Neural progenitor cell (in vitro differentiated cells): ENCODE data around the gene CDH26. TPM values are rescaled to one million over a fixed set of nuclear protein-coding genes. Genes with fewer than 3 reads are reported as not detected.

Source experiments
- DNase-seq: peaks from one replicate; pipeline ENCODE4 v3.0.0-alpha.2; 2016; ENCODE audit warnings: low spot score
- H2AFZ ChIP-seq: fragments of 200-600 bp; sonication (generic); replicated peaks from 2 replicates; pipeline ENCODE4 v1.6.1; 2016; ENCODE audit warnings: antibody characterized with exemption
- H3F3A ChIP-seq: fragments of 200-600 bp; sonication (generic); 2 replicates; pipeline ENCODE4 v1.6.1; 2016; ENCODE audit warnings: antibody characterized with exemption, low read depth
- H3K27ac ChIP-seq: fragments of 200-600 bp; sonication (generic); 2 replicates; pipeline ENCODE4 v1.5.1; 2016; ENCODE audit warnings: mild to moderate bottlenecking
- H3K27me3 ChIP-seq: fragments of 200-600 bp; sonication (generic); 2 replicates; pipeline ENCODE4 v1.6.1; 2016; ENCODE audit warnings: mild to moderate bottlenecking, moderate library complexity
- H3K36me3 ChIP-seq: fragments of 200-600 bp; sonication (generic); 2 replicates; pipeline ENCODE4 v1.5.1; 2016
- H3K4me1 ChIP-seq: fragments of 200-600 bp; sonication (generic); 2 replicates; pipeline ENCODE4 v1.6.1; 2016; ENCODE audit warnings: mixed run types
- H3K4me2 ChIP-seq: fragments of 200-600 bp; sonication (generic); 2 replicates; pipeline ENCODE4 v1.6.1; 2016
- H3K4me3 ChIP-seq: fragments of 200-600 bp; sonication (generic); 2 replicates; pipeline ENCODE4 v1.5.1; 2016
- H3K79me2 ChIP-seq: fragments of 200-600 bp; sonication (generic); 2 replicates; pipeline ENCODE4 v1.6.1; 2016; ENCODE audit warnings: low read depth
- H3K9ac ChIP-seq: fragments of 200-600 bp; sonication (generic); 2 replicates; pipeline ENCODE4 v1.6.1; 2016
- H3K9me3 ChIP-seq: fragments of 200-600 bp; sonication (generic); 2 replicates; pipeline ENCODE4 v1.5.1; 2016; ENCODE audit warnings: low read depth
- H4K20me1 ChIP-seq: fragments of 200-600 bp; sonication (generic); 2 replicates; pipeline ENCODE4 v1.6.1; 2016; ENCODE audit warnings: low read depth
- H3K27ac Mint-ChIP-seq: 3 replicates; pipeline ENCODE4 v1.8.0; 2021; ENCODE audit warnings: mixed read lengths
- H3K27me3 Mint-ChIP-seq: 2 replicates; pipeline ENCODE4 v1.8.0; 2022; ENCODE audit warnings: low read depth, mild to moderate bottlenecking, inconsistent platforms, moderate library complexity, mixed read lengths; ENCODE audit not compliant: insufficient read depth
- H3K36me3 Mint-ChIP-seq: 3 replicates; pipeline ENCODE4 v1.8.0; 2021; ENCODE audit warnings: mixed read lengths
- H3K4me1 Mint-ChIP-seq: 3 replicates; pipeline ENCODE4 v1.8.0; 2021; ENCODE audit warnings: mixed read lengths
- H3K4me3 Mint-ChIP-seq: 3 replicates; pipeline ENCODE4 v1.8.0; 2021; ENCODE audit warnings: mild to moderate bottlenecking, moderate library complexity, mixed read lengths
- H3K9me3 Mint-ChIP-seq: 3 replicates; pipeline ENCODE4 v1.8.0; 2020; ENCODE audit warnings: mixed read lengths
- CTCF ChIP-seq: fragments of 200-600 bp; sonication (generic); IDR thresholded peaks from 2 replicates; pipeline ENCODE4 v1.5.1; 2017; ENCODE audit warnings: antibody characterized with exemption, mild to moderate bottlenecking
- EZH2 ChIP-seq: fragments of 200-600 bp; sonication (generic); IDR thresholded peaks from 2 replicates; pipeline ENCODE4 v1.6.1; 2017; ENCODE audit warnings: antibody characterized with exemption, mild to moderate bottlenecking, moderate library complexity
- EZH2phosphoT487 ChIP-seq: fragments of 200-600 bp; sonication (generic); IDR thresholded peaks from 2 replicates; pipeline ENCODE4 v1.6.1; 2017; ENCODE audit warnings: antibody characterized with exemption
- total RNA-seq: library from RNA; depleted of rRNA; stranded (reverse); fragments of >200 nt; gene quantifications from 2 replicates; pipeline ENCODE4 v1.2.3, GENCODE V29; 2015; ENCODE audit warnings: low replicate concordance

Gene CDH26
- total RNA-seq, 1 donor from 2014 or later: not detected

DNA sequence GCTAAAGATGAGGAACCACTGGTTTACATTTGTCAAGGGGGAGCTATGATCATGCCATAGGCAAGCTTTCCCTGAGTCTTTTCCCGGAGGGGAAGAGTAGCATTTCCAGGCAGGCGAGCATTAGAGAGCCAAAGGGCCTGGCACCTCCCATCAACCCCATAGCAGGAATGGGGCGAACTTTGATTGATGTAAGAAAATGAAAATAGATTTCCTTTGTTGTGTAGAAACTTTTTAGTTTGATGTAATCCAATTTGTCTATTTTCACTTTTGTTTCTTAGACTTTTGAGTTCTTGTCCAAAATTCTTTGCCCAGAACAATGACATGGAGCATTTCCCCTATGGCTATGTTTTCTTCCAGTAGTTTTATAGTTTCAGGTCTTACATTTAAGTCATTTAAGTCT lies 85.2 kb downstream of the CDH26 start:
- H3K36me3 Mint-ChIP-seq: no peaks in the 10 kb centered on the region
- no peak overlapping the region for H2AFZ ChIP-seq
- H3K27ac ChIP-seq: no peak overlapping the region
- TF ChIP-seq CTCF (no peak), EZH2 (no peak), EZH2phosphoT487 (no peak)
- no peak overlapping the region for H3K4me3 Mint-ChIP-seq
- H3K36me3 ChIP-seq: no peaks in the 10 kb centered on the region
- no peaks in the 10 kb centered on the region for H3K9me3 ChIP-seq
- H3K9ac ChIP-seq: no peak overlapping the region
- DNase-seq: no peak
- no peaks in the 10 kb centered on the region for H3K27me3 ChIP-seq
- H3K4me3 ChIP-seq: no peak overlapping the region
- H3K4me1 ChIP-seq: no peaks in the 10 kb centered on the region
- no peak overlapping the region for H3K27ac Mint-ChIP-seq
- no peaks in the 10 kb centered on the region for H3K9me3 Mint-ChIP-seq
- peaks cover 14% of the 10 kb centered on the region for H3K4me1 Mint-ChIP-seq
- no peaks in the 10 kb centered on the region for H3K79me2 ChIP-seq
- H3F3A ChIP-seq: no peaks in the 10 kb centered on the region
- no peaks in the 10 kb centered on the region for H4K20me1 ChIP-seq
- H3K4me2 ChIP-seq: no peak overlapping the region
- H3K27me3 Mint-ChIP-seq: peaks cover 3% of the 10 kb centered on the region

DNA sequence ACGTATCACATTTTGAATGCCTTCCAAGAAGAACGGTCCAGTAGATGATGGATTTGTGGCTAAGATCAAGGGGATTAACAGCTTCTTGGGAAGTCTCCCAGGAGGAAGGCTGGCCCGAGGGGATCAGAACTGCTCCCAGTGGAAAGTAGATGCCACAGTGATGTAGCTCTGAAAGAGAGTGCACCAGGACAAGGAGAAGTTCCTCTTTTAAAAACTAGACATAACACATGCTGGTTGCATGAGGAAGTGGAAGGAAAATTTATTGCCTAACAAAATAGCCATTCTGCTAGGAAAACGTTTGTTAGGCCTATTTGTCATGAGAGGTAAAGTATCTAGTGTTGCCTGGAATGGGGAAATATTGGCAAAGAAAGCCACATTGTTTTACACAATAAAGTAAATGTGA lies 87.8 kb downstream of the CDH26 start:
- Histone ChIP-seq H3K9ac (no peak overlapping the region), H3K4me1 (no peaks in the 10 kb centered on the region), H3K36me3 (no peaks in the 10 kb centered on the region), H3K79me2 (no peaks in the 10 kb centered on the region), H3K4me3 (no peak overlapping the region), H3K27ac (no peak overlapping the region), H2AFZ (no peak overlapping the region), H4K20me1 (no peaks in the 10 kb centered on the region), H3K4me2 (no peak overlapping the region), H3F3A (no peaks in the 10 kb centered on the region), H3K27me3 (no peaks in the 10 kb centered on the region), H3K9me3 (no peaks in the 10 kb centered on the region)
- peaks cover 14% of the 10 kb centered on the region for H3K4me1 Mint-ChIP-seq
- peaks cover 4% of the 10 kb centered on the region for H3K27me3 Mint-ChIP-seq
- TF ChIP-seq CTCF (no peak), EZH2 (no peak), EZH2phosphoT487 (no peak)
- no peaks in the 10 kb centered on the region for H3K36me3 Mint-ChIP-seq
- no peak for DNase-seq
- H3K4me3 Mint-ChIP-seq: no peak overlapping the region
- no peak overlapping the region for H3K27ac Mint-ChIP-seq
- H3K9me3 Mint-ChIP-seq: no peaks in the 10 kb centered on the region

- H3K4me3 ChIP-seq: no peak overlapping the region
- Mint-ChIP-seq H3K36me3 (no peaks in the 10 kb centered on the region), H3K27ac (no peak overlapping the region), H3K4me1 (peaks cover 13% of the 10 kb centered on the region), H3K4me3 (no peak overlapping the region), H3K9me3 (no peaks in the 10 kb centered on the region), H3K27me3 (peaks cover 4% of the 10 kb centered on the region)
- no peak overlapping the region for H3K4me2 ChIP-seq
- DNase-seq: no peak
- H3K9me3 ChIP-seq: no peaks in the 10 kb centered on the region
- H3K79me2 ChIP-seq: no peaks in the 10 kb centered on the region
- H3F3A ChIP-seq: no peaks in the 10 kb centered on the region
- no peaks in the 10 kb centered on the region for H3K4me1 ChIP-seq
- no peak for TF ChIP-seq CTCF
- no peak for TF ChIP-seq EZH2
- no peak for TF ChIP-seq EZH2phosphoT487
- H3K36me3 ChIP-seq: no peaks in the 10 kb centered on the region
- no peak overlapping the region for H2AFZ ChIP-seq
- H3K27me3 ChIP-seq: no peaks in the 10 kb centered on the region
- H3K9ac ChIP-seq: no peak overlapping the region
- no peak overlapping the region for H3K27ac ChIP-seq
- H4K20me1 ChIP-seq: no peaks in the 10 kb centered on the region
Observed at GRCh38 chr20:60046436-60046835, 88.2 kb downstream of the CDH26 start.
